ENCODE results near the gene DCAF5.

GRCh38 chr14:69005432-69006148 lies 147.3 kb downstream of the DCAF5 start:
- TF ChIP-seq CTCF (IDR thresholded peaks at IDR 0.05; ENCODE audit: insufficient read depth, low read length) (no peak), REST (IDR thresholded peaks at IDR 0.05; ENCODE audit: insufficient replicate concordance, low read depth) (no peak), POLR2AphosphoS5 (IDR thresholded peaks at IDR 0.05; ENCODE audit: low read depth) (no peak)

All from HL-60 (cell line).